UCSD-AML1 (cell line): ENCODE measurements around the gene KITLG.
"Not testable (repeated sequence)": the region's sequence is repeated elsewhere in the genome, so short reads cannot be mapped to it uniquely, and the experiment has no call there.

ENCODE experiments used
- DNase-seq: peaks from one replicate; lab custom pipeline; 2025; ENCODE audit not compliant: unreplicated experiment; lab: John Stamatoyannopoulos, UW

Gene KITLG

DNA sequence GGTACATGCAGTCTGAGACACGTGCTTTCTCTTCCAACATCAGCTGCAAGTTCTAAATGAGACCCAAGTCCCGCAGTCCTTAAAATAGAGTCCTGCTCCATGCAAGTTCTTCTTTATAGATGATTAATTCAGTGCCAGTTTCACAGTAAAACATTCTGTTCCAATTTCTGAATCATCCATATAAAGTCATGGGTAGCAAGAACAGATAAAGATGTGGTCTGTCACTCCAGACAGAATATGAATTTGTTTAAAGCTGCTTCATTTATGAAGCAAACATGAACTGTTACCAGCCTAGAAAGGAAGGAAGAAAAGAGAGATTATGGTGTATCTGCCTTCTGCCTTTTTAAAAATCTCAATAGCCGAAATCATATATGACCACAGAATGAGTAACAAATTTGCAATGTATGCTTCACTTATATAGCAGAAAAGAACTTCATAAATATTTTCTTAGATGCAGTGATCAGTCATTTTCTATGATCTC, 83.3 kb downstream of the KITLG start:
- no peak for DNase-seq

DNA sequence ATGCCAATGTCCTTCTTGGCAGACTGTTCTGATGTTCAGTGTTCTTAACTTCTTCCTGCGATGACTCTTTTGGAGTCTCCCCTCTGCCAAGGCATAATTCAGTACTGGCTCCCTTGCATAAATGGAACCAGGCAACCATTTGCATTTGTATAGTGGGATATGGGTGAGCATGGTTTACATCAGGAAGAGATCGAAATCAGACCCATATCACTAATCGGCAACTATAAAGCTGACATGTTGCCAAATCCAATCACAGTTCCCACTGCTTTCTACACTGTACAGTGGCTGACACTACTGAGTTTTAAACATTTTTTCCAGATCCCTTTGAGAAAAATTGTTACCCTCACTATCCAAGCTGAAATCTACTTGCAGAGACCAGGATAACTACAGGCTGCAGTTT, 83.8 kb downstream of the KITLG start:
- DNase-seq: no peak

DNA sequence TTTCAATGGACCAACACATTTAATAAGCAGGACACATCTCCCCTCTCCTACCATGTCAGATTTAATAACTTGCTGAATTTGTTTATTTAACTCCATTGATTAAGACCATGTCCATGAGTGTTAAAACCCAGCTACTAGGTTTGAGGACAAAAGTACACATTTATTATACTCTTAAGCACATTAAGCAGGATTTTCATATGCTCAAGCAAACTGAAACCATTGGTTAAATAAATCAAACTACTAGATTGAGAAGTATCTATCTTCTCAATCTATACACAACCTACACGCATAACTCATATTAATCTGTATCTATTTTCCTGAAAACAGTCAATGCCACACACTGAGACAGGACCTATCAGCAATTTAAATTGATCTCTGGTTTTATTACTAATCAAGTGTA, 85.2 kb downstream of the KITLG start:
- no peak for DNase-seq

DNA sequence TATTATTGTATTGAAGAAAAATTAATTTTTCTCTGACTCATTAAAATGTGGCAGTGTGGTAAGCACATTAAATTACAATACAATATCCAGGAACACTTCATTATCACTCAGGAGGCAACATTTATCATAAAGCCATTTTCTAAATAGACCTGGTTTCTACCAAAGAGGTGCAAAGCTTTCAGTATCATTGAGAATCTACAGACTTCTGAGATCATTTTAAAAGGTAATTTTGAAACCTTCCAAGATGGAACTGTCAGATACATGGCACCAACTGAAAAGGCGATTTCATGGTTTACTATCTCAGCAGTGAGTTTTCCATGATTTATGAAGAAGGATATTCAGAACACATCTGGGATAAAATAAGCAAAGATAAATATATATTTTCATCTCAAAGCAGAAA, 85.8 kb downstream of the KITLG start:
- DNase-seq: no peak

DNA sequence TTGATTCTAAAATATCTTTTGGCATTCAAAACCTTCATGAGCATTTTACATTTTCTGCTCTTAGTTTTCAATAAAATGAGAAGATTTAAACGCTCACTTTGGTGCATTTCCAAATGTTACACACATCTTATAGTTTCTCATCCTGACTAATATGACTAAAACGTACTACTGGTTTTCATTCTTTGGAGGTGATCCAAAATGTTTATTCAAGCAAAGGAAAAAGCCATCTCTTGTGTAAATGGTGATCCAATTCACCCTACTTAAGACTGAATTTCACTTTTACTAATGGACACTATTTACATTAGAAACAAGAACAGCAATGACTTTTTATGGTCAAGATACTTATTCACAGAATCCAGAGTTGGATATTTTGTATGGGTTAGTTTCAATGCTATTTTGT, 86.6 kb downstream of the KITLG start:
- no peak for DNase-seq

DNA sequence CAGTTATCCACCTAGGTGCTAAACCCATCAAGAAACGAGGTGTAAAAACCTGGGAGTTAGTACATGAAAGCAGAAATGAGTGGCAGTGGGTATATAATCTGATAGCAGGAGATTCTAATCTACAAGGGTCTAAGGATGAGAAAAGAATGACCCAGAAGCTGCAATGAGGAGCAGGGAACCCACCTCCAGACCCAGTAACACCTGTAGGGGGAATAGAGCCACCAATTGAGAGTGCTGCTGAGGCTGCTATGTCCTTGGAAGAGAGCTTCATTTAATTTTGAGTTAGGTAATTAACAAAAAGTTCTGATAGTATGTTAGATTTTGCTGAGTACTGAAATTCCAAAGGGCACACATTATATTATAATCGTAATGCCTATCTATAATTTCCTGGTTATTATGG, 89.8 kb downstream of the KITLG start:
- DNase-seq: no peak

DNA sequence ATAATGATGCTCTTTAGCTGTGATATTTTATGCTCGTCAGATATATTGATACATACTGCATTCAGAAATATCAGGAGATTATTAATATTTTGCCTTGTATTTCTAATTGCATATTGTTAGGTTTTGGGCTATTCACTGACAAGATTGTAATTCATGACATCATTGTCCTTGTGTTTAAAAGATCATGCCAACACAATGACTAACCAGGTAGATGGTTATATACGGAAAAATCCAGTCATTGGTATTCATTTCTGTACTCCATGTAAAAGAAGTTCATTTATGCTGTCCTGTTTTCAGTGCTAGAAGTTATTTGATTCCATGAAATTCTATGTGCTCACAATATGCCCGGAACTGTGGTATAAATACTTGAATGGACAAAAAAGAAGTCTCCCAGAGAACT, 107.5 kb downstream of the KITLG start:
- DNase-seq: no peak

DNA sequence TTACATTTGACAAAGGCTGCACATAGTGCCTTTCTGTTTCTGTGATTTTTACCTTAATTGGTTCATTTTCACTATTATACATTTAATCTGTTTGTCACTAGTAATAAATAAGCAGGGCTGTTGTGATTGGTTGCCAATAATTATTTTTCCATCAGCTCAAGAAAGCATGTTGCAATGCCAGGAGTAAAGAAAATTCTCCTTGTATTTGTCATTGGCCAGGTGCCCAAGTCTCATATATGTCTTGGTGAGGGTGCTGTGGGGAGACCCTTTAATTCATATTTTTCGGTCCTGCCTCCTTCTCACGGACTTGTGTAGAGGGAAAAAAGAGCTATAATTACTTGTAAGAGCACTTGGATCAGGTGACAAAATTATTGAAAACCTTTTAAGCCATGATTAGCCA, 108.0 kb downstream of the KITLG start:
- no peak for DNase-seq

DNA sequence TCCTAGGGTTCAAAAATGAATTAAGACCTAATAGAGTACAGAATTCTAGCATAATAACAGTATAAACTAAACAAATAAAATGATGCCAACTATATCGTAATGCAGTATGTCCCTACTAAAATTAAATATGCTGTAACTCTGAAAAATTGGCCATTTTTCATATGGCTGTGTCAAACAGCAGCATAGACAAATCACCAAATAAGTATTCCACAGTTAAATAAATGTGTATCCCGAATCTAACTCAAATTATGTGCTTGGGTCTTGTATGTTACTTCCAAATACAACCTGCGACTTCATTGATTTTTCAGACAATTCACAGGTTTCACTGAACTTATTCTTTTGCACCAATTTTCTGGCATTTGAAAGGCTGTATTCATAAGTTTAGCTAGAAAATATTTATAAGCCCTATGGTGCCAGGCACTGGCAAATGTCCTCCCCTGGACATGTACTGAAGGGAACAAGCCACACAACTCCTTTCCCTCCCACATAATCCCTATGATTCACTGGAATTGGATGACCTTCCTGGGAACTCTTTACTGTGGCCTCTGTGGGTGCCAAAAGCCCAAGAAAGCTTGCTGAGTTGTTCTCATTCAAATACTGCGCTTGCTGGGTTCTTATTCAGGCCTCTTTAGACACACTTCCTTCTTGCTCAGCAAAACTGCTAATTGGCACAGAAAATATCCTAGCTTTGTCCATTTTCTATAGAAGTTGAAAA, 108.8 kb downstream of the KITLG start:
- no peak for DNase-seq

DNA sequence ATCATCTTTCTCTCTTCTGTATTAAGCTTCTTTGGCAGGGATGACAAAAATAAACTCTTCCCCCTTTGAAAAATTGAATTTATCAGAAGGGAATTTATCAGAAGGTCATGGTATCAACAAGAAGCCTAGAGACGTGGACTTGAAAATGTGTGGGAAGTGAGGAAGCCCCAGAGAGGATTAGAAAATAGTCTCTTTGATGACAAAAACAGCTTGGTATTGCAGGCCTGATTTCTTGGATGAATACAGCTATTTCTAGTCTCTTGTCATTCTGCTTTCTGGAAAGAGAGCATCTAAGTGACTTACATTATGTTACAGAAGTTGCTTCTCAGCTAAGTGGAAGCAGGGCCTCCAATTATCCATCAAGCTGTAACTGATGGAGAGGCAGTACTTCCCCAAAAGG, 111.1 kb downstream of the KITLG start:
- DNase-seq: no peak

DNA sequence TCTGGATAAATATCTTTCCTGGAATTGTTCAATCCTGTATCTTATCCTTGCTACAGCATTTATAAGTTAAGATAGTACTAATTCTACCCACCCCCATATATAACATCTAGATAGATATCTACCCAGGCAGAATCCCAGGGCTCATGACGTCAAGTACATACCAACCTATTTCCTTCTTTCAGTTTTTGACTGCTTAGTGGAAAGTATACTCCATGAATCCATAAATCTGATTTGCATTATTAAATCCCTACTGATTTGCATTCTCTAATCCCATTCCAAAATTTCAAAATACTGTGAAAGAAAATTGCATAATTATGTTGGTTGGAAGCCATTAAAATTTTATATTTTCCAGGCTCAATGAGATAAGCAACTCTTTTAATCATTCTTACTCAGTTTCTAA, 111.7 kb downstream of the KITLG start:
- no peak for DNase-seq

DNA sequence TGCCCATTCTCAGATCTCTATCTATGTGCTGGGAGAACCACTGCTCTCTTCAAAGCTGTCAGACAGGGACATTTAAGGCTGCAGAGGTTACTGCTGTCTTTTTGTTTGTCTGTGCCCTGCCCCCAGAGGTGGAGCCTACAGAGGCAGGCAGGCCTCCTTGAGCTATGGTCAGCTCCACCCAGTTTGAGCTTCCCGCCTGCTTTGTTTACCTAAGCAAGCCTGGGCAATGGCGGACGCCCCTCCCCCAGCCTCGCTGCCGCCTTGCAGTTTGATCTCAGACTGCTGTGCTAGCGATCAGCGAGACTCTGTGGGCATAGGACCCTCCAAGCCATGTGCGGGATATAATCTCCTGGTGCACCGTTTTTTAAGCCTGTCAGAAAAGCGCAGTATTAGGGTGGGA, 113.6 kb downstream of the KITLG start:
- not testable (repeated sequence) for DNase-seq

DNA sequence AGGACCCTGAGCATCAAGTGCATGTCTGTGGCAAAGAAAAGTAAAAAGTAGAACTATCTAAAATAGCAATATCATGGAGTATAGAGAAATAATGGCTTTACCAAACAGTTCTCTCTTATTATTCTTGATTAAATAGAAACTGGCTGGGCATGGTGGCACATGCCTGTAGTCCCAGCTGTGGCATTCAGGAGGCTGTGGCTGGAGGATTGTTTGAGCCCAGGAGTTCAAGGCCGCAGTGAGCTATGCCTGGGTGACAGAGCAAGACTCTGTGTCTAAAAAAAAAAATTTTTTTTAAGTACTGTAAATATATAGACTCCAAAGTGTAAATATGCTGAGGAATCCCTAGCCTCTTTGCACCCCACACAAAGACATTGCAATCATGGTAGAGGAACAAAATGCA, 121.9 kb downstream of the KITLG start:
- DNase-seq: no peak

DNA sequence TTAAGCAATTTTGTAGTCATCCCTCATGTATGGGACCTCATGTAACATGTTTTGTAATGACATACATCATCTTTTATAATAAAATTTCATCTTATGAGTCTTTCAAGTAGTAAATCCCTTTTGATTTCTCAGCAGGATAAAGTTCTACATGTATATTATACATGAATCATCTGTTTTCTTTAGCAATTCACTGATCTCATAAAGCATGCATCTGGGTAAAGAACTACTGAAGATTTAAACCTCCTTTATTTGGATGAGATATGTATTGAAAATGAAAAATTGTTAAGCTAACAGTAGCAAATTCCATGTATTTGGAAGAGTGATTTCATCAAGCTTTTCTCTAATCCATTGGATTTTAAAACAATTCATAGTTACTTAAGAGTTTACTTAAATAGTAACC, 126.9 kb downstream of the KITLG start:
- DNase-seq: no peak

DNA sequence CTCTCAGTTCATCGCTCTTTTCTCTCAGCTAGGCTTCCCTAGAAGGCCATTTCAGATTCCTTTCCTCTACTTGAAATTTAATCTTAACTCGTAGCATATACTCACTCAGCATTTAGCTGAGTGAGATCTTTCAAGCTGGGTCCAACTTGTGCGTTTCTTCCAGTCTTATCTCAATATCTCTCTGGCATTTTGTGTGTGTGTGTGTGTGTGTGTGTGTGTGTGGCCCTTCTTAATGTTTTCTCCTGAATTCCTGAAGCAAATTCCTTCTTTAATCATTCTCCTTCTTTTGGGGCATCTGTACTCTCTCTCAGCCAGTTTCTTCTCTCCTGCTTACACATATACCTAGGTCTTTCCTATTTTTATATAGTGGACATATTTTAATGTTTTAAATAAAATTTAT, 129.1 kb downstream of the KITLG start:
- no peak for DNase-seq

DNA sequence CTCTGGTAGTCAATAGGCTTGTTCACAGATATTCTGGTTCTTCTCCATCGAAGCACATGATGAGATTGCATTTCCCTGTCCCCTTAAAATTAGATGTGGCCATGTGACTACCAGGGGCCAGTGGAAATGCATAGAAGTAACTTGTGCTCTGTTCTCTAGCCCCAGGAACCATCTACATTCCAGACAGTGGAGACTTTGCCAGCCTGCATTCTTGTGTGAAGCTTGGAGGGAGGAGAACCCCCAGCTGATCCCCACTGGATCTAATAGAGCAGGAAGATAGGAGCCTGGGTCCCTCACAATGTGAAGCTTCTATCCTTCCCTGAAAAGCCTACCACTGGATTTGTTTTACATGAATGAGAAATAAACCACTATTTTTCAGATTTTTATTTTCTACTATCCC, 130.1 kb downstream of the KITLG start:
- no peak for DNase-seq

DNA sequence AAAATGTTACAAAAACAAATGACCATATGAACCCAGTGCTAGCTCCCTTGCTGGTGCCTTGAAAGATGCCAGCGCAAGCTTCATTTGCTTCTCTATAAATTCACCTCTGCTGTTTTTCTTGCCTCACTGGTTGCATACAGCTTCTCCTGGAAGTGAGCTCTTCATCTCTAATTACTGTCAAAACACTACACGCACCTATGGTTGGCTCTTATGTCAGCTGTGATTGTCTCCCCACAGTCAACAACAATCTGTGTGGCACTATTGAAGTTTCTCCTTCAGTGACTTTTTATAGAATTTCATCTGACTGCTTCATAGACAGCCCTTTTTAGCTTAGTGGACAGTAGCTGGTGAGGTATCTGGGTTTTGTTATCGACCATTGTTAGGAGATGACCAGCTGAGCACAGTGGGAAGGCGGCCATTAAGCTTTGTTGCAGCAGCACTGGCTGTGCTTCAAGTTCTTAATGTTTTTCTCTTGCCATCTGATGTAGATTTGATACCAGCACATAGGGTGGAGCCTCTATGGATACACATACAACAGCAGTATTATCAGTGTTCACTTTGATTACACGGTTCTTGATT, 131.8 kb downstream of the KITLG start:
- no peak for DNase-seq

DNA sequence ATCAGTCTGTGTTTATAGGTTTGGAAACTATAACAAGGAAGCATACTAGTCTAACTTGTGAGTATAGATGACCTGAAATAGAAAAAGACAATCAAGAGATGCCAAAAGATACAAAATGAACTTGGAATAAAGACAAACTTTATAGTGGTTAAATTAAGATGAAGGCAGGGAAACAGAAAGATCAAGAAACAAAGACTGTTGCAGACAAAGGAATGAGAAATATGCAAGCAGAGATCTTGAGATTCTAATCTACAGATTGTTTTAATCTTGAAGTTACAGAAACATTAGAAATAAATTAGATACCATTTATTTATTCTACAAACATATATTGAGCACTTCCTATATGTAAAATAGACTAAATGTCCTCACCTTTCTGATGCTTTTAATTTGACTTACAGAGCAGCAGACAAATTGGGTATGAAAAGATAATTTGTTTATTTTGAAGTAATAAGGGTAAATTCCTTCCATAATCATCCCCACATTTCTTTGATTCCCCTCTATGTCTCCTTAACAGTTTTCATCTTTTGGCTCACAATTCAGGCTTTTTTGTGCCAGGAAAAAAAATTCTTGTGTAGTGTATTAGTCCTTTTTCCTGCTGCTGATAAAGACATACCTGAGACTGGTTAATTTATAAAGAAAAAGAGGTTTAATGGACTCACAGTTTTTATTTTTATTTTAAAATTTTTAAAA, 134.4 kb downstream of the KITLG start:
- DNase-seq: no peak

DNA sequence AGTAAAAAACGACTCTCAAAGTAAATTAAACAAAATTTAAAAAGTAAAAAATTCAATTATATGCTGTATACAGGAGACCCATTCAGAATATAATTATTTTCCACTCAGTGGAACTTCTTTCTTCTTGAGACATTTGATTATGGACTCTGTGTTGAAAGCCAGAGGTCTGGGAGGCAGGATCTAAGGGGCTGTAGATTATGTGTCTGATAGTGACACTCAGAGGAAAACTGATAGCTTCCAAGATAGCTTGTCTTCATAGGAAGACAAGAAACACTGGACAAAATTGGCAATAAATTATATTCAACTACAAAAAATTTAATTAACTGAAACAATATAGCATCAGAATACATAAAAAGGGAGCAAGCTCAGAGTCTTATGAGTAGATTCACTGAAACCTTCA, 135.8 kb downstream of the KITLG start:
- DNase-seq: no peak
